ENCODE measurements around the gene RBM38.

GRCh38 chr20:57392512-57393271 is 1.5 kb downstream of the RBM38 start:
- TF ChIP-seq CTCF (IDR thresholded peaks at IDR 0.05) (no peak), POLR2AphosphoS5 (IDR thresholded peaks at IDR 0.05; ENCODE audit: low read depth, low read length) (no peak), SIN3A (IDR thresholded peaks at IDR 0.05; ENCODE audit: borderline replicate concordance, insufficient read depth, low read depth, low read length) (no peak)

Data from Panc1 (cell line).